HL-60/S4 (cell line): ENCODE data around the gene DMBT1.

Experiments
- in situ Hi-C: fragments of 300-500 bp; cut with MboI; formaldehyde crosslinking; loops from 2 replicates; pipeline ENCODE4 v1.14.3; 2022; ENCODE audit warnings: low sequenced_read_pairs

Gene DMBT1

DNA sequence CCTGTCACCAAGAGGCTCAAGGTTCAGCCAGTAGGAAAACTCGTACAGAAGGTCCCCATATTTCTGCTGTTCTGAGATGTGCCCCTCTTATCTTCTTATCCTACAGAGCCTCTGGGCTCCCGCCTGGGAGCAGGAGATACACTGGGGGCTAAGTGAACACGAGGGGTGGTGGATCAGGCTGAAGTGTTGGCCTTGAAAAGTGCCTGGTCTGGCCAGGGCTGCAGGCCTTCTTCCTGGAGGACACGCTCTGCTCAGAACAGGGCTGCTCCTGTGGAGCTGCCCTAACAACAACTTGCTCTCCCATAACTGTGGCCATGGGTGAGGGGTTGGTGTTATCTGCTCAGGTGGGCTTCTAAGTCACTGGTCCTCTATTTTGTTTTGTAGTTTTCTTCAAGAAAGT, 105.4 kb downstream of the DMBT1 start:
- in situ Hi-C loops, result no loop called here

DNA sequence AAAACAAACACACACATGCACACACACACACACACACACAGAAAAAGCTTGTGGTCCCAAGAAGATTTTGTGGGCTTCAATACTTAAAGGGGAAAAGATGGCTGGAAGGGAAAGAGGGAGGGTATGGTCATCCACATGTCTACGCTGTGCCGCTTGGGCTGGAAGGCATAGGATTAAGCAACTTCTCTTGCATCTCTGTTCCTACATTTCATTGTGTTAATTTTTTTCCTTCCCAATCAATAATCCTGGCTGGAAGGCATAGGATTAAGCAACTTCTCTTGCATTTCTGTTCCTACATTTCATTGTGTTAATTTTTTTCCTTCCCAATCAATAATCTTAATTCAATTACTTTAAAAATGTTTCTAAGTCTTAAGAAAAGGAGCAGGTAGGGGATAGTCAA, 108.5 kb downstream of the DMBT1 start:
- in situ Hi-C loops, result no loop called here

GRCh38 chr10:122669842-122670241, 109.3 kb downstream of the DMBT1 start:
- in situ Hi-C loops, result no loop called here

DNA sequence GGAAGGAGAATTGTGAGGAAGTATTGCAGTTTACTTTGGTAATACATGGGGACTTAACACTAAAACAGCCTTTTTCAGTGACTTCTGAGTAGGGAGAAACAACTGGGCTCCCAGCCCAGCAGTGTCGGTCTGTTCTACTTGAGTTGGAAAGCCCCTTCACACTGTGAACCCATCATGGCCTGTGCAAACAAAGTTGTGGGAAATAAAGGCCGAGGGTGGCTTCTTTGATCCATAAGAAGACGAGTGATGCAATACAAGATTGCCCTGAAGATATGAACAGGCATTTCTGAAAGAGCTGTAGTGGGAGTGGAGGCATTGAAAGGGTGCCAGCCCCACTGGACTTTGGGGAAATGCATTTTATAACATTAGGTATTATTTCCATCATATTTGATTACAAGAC, 110.8 kb downstream of the DMBT1 start:
- in situ Hi-C loops, result no loop called here

GRCh38 chr10:122672655-122673054, 112.1 kb downstream of the DMBT1 start:
- in situ Hi-C loops, result no loop called here

- in situ Hi-C loops, result no loop called here
Measured at GRCh38 chr10:122673269-122673668, 112.7 kb downstream of the DMBT1 start.

- in situ Hi-C loops, result no loop called here
Measured at GRCh38 chr10:122673731-122674130, 113.2 kb downstream of the DMBT1 start.

DNA sequence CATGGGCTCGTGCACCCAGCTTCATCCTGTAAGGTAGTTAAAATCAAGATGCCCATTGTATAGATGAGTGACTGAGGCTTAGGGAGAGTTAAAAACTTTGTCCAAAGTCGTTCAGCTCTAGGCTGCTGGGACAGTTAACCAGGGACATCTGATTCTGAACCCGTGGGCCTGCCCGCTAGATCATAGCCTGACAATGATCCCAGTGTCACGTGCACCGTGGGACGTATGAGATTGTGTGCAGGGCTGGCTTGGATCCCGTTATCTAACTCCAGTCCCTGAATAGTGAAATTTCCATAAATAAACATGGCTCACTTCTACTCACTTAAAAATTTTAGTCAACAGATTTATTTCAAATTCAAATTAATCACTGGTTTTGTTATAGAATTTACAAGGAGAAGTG, 114.2 kb downstream of the DMBT1 start:
- in situ Hi-C loops, result no loop called here

- in situ Hi-C loops, result no loop called here
Measured at GRCh38 chr10:122675278-122675677, 114.7 kb downstream of the DMBT1 start.

DNA sequence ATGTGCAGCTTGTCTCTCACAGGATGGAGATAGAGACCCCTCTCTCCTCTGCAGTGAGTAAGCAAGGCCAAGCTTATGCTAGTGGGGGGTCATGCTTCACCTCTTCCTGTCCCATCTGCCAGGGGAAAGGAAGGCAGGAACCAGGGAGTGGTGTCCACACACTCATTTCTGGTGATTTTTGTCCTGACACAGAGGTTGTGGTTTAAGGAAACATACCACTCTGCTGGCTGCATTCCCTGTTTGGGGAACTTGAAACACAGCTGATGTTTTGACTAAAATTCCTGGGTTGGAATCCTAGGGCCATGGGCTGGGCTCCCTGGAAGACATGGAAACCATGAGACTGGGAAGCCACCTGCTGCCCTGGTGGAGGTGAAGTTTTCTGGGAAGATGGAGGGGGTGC, 117.7 kb downstream of the DMBT1 start:
- in situ Hi-C loops, result no loop called here

DNA sequence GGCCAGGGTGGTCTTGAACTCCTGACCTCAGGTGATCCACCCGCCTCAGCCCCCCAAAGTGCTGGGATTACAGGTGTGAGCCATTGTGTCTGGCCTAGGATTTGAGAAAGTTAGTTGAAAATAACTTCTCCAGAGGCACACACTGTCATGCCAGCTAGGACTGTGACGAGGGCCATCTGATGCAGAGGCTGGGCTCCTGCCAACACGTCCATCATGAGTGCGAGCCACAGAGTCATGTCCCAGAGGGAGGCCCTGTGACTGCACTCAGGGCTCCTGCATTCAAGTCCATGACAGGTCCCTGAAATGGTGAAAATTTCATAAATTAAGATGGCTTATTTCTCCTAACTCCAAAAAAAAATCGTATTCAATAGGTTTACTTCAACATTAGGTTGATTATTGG, 122.0 kb downstream of the DMBT1 start:
- in situ Hi-C loops, result no loop called here

GRCh38 chr10:122688293-122688989, 127.9 kb downstream of the DMBT1 start:
- in situ Hi-C loops, result no loop called here

DNA sequence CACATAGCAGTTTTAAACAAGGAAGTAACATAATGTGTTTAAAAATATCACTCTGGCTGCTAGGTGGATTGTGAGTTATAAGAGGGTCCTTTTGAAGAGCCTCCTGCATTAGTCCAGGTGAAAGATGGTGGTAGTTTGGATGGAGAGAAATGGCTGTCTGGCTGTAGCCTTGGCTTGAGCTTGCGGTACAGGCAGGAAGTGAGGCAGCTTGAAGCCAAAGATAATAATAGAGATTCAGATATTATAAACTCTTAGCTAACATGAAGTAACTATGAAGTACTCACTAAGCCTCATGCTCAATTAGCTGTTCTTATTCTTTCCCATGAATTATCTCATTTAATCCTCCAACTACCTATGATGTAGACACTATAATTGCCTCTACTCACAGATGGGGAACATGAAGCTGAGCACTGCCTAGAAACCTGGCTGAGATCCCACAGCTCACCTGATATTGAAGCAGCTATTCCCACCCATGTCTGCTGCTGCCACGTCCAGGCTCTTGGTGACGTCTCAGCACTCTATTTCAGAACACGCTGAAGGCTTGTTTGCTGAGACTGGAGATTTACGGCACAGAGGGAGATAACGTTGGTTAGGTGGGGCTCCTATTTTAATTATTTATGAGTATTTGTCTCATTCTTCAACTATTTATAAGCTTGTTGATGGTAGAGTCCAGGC, 128.7 kb downstream of the DMBT1 start:
- in situ Hi-C loops, result no loop called here

DNA sequence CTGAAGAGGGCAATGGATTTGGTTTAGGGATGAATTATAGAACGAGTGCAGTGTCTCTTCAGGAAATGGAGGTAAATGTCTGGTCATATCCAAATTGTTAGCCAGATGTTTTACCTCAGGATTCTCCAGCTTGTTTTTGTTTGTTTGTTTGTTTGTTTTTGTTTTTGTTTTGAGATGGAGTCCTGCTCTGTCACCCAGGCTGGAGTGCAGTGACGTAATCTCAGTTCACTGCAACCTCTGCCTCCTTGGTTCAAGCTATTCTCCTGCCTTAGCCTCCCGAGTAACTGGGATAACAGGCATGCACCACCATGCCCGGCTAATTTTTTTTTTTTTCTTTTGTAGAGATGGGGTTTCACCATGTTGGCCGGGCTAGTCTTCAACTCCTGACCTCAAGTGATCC, 132.2 kb downstream of the DMBT1 start:
- in situ Hi-C loops, result no loop called here
